Activated CD4-positive, alpha-beta T cell treated with anti-CD3 and anti-CD28 coated beads, Interleukin-2, amount 50 U/mL, for 16 hours (primary cell): Measurements from ENCODE around the gene DENND5A.
"Not testable (repeated sequence)": the region's sequence is repeated elsewhere in the genome, so short reads cannot be mapped to it uniquely, and the experiment has no call there.

ENCODE experiments used
- DNase-seq: peaks from one replicate; pipeline ENCODE4 v3.0.0-alpha.2; 2020

The DENND5A gene

GRCh38 chr11:9137293-9138132, 127.6 kb downstream of the DENND5A start:
- DNase-seq, result peak; percentile 77

GRCh38 chr11:9136741-9137140, 128.4 kb downstream of the DENND5A start:
- DNase-seq, result peak; percentile 48

DNA sequence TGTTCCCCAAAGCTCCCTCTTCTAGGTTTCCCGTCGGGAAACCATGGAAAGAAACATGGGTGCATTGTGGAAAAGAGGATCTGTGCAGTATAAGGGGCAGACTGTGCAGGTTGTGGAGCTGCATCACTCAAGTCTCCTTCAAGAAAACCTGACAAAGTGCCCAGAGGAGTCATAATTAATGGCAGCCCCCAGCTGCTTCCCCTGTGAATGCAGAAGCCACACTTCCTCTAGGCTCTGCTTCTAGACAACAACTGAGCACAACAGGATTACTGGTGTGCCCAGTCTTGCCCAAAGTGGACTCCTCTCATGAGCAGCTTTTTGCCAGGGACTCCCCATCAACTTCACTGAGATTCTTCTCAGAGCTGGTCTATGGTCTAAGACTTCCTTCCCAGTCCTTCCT, 131.2 kb downstream of the DENND5A start:
- no peak for DNase-seq

GRCh38 chr11:9132203-9132878, 132.8 kb downstream of the DENND5A start:
- DNase-seq, result no peak

DNA sequence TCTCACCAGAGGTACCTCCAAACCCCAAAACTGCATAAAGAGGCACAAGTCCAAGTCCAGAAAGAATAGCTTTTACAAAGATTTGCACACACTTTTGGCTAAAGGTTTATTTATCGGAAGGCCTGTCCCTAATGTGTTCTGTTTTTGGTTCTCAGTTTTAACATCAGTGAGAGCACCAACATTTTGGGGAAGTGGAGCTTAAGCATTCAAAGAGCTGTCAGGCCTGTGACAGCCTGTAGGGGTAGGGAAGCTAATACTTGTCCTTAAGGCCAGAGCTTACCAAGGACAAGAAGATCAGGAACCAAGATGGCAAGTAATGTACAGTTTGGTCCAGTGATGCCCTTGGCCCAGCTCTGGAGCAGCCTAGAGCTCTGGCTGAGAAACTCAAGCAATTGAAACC, 134.9 kb downstream of the DENND5A start:
- no peak for DNase-seq

DNA sequence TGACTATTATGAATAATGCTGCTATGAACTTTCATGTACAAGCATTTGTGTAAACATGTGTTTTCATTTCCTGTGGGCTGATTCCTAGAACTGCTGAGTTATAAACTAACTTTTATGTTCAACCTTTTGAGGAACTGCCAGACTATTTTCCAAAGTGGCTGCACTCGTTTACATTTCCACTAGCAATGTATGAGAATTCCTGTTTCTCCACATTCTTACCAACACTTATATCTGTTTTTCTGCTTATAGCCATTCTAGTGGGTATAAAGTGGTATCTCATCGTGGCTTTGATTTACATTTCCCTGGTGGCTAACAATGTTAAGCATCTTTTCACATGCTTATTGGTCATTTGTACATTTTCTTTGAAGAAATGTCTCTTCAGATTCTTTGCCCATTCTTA, 138.5 kb downstream of the DENND5A start:
- peak; percentile 20 for DNase-seq

DNA sequence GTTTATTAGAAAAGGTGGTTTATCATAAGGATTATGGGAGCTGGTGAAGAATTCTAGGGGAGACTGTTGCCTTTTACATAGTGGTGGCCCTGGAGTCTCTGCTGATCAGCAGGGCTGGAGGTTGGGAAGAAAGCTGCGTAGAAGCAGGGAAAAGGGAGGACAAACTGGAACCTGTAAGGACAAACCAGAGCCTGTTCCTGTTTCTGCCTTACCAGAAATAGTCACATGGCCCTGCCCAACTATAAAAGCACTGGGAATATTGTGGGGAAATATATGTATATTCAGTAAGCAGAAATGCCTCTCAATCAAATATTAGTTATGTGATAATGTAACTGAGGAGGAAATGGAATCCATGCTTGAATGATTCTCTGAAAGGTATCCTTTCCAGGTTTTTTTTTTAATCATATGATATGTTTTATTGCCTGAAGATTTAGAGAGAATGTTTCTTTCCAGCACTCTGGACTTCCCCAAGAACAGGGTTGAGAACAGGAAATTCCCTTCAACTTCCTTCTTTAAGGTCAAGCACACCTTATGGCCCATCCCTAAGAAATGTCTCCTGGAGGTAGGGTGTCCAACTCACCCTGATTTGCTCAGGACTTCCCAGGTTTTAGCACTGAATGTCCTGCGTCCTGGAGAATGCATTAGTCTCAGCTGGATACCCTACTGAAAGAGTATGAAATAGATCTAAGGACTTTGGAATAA, 139.8 kb downstream of the DENND5A start:
- DNase-seq, result no peak

DNA sequence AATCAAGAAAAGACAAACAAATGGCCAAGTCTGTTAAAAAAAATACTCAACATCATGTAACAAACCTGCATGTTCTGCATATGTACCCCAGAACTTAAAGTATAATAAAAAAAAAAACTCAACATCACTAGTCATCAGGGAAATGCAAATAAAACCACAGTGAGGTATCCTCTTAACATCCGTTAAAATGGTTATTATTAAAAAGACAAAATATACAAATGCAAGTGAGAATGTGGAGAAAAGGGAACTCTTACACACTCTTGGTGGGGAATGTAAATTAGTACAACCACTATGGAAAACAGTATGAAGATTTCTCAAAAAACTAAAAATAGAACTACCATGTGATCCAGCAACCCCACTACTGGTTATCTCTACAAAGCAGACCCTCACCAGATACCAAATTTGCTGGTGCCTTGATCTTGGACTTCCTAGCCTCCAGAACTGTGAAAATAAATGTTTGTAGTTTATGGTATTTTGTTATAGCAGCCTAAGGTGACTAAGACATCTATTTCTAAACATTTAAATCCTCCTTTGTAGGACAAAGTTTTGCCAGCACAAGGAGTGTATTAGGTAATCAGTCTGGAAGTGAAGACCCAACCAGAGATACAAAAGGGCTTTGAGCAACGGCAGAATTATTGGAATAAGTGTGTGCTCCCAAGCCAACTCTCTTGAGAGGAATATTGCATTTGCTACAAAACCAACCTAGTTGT, 141.4 kb downstream of the DENND5A start:
- DNase-seq, result no peak

DNA sequence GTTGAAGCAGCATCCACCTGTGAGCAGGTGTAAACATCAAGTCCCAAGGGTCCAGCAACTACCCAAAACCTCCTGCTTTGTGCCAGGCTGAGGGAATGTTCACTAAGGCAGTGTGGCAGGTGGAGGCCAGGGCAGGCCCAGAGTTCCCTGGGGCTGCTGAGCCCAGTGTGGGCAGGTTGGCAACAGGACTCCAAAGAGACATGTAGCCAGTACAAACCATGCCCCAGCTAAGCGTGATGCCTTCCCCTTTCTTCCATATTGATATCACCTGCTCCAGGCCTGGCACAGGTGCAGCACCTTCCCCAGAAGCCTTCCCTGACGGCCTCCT, 143.7 kb downstream of the DENND5A start:
- DNase-seq, result no peak

DNA sequence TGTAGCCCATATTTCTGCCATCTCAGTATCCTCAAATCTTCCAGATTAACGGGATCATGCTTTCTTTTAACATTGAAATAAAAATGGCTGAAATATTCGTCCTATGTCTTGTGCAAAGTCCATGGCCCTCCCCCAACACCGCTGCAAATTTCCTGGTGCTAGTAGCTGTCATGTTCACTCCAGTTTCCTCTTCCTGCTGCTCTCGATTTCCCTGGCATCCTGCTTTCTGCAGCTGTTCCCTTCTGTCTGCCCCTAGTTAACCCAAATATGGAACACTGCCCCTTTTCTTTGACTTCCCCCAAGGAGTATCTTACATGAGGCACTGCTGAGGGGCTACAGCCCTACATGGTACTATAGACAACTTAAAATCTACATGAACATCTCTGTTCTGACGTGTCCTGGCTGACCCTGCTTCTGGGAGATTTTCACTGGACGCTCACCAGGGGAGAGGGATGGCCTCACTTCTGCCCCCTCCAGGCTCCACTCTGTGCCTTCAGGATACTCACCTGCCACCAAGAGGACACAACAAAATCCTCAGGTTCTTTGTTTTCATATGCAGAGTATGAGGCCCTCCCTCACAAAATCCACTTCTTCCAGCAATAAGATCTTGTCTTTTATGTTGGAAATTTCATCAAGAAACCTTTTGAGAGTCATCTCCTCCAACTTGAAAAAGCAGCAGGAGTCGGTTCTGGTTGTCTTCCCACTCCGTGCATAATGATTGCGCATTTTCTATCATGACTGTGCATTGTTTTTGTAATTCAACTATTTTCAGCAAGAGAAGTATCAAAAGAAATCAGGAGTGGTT, 144.3 kb downstream of the DENND5A start:
- no peak for DNase-seq

DNA sequence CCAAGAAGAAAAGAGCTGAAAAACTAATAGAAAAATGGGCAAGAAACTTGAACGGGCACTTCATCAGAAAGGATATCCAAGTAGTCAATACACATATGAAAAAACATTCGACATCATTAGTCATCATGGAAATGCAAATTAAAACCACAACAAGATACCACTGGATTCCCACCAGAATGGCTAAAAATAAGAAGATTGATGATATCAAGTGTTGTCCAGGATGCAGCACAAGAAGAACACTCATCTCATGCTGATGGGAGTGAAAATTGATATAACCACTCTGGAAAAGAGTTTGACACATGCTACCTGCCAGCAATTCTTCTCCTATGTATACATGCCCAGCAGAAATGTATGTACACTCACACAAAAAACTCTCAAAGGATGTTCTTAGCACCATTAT, 146.9 kb downstream of the DENND5A start:
- no peak for DNase-seq

DNA sequence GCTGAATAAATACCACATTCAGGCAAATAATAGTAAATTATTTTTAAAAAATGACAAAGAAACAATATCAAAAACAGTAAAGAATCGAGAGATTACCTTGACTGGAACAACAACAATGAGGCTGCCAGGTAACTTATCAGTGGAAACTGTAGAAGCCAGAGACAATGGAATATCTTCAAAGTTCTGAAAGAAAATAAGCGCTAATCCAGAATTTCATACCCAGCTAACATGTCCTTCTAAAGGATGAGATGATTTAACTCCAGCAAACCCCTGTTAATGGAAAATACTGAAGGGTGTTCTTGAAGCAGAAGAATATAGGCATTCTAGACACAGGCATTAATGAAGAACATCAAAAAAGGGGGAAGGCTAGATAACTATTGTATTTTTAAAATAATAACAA, 153.1 kb downstream of the DENND5A start:
- DNase-seq, result no peak

GRCh38 chr11:9109858-9110731, 155.1 kb downstream of the DENND5A start:
- DNase-seq, result no peak

DNA sequence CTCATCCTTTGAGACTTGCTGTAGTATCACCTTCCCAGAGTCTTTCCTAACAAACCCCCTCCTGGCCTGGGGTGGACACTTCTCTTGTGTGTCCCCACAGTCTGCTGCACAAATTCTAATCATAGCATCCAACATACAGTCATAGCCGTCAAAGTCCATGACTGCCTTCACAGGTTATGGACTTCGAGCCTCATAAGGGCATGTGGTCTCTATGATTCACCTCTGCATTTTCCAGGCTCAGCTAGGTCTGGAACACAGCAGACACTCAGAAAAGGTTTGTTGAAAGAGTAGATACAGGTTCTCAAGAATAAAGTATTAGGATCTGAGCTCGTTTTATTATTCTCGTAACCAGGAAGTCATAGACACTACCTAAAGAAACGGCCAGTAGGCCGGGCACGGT, 160.6 kb downstream of the DENND5A start:
- no peak for DNase-seq

DNA sequence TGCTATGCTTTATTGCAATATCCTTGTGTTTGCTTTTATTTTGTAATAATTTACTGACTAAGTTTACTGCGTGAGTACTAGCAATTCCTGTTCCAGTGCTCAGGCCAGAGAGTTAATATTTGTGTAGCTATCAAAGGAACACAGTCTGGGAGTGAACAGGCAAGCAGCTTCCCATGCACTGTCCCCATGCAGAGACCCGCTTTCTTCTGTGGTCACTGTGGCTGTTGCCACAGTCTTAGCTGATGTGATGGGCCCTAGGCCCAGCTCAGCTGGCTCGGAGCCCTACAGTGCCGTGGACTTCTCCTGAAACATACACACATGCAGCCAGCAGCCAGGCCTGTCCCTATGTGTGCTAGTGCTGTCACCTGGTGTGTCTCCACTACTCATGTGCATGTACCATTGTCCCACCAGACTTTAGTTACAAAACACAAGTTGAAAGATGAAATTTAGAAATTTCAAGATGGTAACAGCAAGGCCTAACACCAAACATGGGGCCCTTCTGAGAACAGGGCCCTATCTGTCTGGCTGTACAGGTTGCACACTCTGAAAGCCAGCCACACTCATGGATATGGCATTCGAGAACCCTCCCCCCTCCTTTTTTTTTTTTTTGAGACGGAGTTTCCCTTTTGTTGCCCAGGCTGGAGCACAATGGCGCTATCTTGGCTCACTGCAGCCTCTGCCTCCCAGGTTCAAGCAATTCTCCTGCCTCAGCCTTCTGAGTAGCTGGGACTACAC, 161.4 kb downstream of the DENND5A start:
- no peak for DNase-seq

- DNase-seq, result no peak
Observed at GRCh38 chr11:9099617-9100016, 165.5 kb downstream of the DENND5A start.

DNA sequence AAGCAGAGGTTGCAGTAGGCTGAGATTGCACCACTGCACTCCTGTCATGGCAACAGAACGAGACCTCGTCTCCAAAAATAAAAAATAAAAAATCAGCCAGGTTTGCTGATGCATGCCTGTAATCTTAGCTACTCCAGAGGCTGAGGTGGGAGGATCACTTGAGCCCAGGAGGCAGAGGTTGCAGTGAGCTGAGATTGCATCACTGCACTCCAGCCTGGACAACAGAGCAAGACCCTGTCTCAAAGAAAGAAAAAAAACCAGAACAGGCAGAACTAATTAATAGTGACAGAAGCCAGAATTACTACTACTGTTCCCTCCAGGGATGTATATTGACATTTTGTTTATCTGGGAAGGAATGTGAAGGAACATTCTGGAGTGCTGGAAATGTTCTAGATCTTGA, 166.7 kb downstream of the DENND5A start:
- DNase-seq, result not testable (repeated sequence)

DNA sequence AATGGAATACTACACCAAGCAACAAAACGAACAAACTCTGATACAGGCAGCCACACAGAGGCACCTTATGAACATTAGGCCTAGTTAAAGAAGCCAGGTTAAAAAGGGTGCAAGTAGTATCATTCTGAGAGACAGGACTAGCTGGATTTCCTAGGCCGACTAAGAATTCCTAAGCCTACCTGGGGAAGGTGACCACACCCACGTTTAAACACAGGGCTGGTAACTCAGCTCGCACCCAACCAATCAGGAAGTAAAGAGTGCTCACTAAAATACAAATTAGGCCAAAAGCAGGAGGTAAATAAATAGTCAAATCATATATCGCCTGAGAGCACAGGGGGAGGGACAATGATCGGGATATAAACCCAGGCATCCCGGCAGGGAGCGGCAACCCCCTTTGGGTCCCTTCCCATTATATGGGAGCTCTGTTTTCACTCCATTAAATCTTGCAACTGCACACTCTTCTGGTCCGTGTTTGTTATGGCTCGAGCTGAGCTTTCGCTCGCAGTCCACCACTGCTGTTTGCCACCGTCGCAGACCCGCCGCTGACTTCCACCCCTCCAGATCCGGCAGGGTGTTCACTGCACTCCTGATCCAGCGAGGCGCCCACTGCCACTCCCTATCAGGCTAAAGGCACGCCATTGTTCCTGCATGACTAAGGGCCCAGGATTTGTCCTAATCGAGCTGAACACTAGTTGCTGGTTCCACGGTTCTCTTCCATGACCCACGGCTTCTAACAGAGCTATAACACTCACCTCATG, 167.8 kb downstream of the DENND5A start:
- DNase-seq, result not testable (repeated sequence)

DNA sequence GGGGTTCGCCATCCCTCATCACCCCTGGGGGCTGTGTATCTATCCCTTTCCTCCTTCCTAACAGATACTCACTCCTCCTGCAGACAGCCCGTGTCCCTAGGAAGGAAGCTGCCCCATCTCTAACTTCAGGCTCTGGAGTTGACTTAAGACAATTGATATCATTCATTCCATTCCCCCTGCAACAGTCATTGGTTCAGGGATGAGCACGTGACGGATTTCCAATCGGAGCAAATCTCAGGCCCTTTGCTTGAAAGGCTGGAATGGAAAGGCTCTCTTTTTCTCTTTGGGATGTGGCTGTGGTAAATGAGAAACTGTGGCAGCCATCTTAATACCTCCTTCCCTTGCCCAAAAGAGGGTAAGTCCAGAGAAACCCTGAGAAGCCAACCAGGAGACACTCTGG, 168.7 kb downstream of the DENND5A start:
- DNase-seq, result no peak

GRCh38 chr11:9095421-9095820, 169.7 kb downstream of the DENND5A start:
- no peak for DNase-seq
